ENCODE data around the gene IKZF2. TPM values are rescaled to one million over a fixed set of nuclear protein-coding genes. Genes with fewer than 3 reads are reported as not detected.

Gene IKZF2
- total RNA-seq, 4 donors from 2014 or later = 12.1 to 24.7 (median 19.0) TPM

DNA sequence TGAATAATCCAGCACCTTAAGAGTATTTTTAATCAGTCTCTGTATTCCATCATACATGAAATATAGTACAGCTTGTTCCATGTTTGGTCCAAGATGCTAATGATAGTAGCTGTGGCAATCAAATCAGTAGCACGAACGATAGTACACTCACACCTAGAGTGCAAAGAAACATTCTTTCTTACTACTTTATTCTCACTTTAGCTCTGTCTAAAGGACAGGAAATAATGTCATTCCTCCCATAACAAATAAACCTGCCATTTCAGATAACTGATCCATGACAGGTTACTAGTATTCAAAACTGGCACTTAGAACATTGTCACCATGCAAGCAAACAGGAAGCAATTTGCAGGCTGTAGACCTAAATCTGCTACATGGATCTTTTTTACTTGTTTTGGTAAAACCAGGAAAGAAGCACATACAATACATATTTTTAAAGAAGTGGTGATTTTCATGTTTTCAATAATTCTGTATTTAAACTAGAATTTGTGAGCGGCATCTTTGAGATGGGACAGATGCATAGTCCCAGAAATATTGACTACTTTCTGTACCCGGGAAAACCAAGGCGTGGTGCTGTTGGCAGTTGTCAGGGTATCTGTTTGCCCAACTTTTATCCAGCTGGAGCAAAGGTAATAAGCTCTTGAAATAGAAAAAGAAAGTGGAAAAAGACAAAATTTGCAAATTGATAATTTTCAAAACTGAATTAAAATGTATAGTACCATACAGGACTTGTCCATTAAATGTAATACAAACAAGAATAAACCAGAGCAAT lies 49.5 kb downstream of the IKZF2 start:
- Histone ChIP-seq H3K9me3 (no peaks in the 10 kb centered on the region), H3K27me3 (no peaks in the 10 kb centered on the region), H3K36me3 (no peaks in the 10 kb centered on the region), H3K4me1 (peaks cover 0 to 12% (median 0%) of the 10 kb centered on the region in 4 donors), H3K4me3 (no peak overlapping the region), H3K27ac (no peak overlapping the region)
- 88 to 90% methylated on average over 5 of the region's 5 CpGs for WGBS, 2 donors
- no peak for TF ChIP-seq POLR2A (IDR thresholded peaks at IDR 0.05)
- TF ChIP-seq, protein P1, sequence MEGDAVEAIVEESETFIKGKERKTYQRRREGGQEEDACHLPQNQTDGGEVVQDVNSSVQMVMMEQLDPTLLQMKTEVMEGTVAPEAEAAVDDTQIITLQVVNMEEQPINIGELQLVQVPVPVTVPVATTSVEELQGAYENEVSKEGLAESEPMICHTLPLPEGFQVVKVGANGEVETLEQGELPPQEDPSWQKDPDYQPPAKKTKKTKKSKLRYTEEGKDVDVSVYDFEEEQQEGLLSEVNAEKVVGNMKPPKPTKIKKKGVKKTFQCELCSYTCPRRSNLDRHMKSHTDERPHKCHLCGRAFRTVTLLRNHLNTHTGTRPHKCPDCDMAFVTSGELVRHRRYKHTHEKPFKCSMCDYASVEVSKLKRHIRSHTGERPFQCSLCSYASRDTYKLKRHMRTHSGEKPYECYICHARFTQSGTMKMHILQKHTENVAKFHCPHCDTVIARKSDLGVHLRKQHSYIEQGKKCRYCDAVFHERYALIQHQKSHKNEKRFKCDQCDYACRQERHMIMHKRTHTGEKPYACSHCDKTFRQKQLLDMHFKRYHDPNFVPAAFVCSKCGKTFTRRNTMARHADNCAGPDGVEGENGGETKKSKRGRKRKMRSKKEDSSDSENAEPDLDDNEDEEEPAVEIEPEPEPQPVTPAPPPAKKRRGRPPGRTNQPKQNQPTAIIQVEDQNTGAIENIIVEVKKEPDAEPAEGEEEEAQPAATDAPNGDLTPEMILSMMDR (IDR thresholded peaks at IDR 0.05) = no peak
- TF ChIP-seq EP300 (IDR thresholded peaks at IDR 0.05) = no peak
- DNase-seq (ENCODE audit: low spot score in 2 of 2) = no peak

DNA sequence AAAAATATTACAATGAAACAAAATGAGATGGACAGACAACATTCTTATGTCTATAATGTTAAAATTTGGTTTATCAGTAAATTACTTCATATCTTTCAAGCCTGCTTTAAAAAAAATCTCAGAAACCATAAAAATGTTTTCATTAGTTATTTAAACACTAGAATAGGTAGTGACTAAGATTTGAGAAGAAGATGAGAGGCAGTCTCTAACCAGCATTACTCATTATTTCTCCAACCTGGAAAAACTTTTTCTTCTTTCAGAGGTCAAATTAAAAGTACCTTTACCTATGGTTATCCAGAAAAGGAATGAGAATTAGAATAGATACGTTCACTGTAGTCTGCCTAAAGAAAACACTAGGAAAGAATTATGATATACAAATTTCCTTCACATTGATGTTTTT lies 50.3 kb downstream of the IKZF2 start:
- Histone ChIP-seq H3K27ac (no peak overlapping the region), H3K27me3 (no peaks in the 10 kb centered on the region), H3K36me3 (no peaks in the 10 kb centered on the region), H3K9me3 (no peaks in the 10 kb centered on the region), H3K4me3 (no peak overlapping the region), H3K4me1 (peaks cover 0 to 12% (median 0%) of the 10 kb centered on the region in 4 donors)
- TF ChIP-seq POLR2A (IDR thresholded peaks at IDR 0.05) = no peak
- TF ChIP-seq, protein P1 (IDR thresholded peaks at IDR 0.05) = no peak
- TF ChIP-seq EP300 (IDR thresholded peaks at IDR 0.05) = no peak
- 90 to 92% methylated on average over 1 of the region's 1 CpG for WGBS, 2 donors
- no peak for DNase-seq (ENCODE audit: low spot score in 2 of 2)

DNA sequence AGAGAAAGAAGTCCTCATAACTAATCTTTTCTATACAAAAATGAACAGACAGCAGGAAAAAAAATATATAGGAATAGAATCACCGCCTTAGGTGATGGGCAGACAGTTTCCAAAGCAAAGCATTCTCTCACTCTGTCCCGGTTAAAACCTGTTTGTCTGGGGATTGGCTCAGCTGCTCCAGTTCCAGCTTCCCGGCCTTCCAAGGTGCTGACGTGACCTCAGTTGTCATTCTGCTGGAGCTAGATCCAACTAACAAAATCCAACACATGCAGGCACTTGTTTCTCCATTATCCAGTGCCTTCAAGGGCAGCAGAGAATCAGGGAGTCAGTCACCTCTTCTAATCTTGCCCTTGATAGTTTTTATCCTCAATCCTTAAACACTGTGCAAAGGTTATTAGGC lies 52.8 kb downstream of the IKZF2 start:
- Histone ChIP-seq H3K4me1 (peaks cover 0 to 4% (median 0%) of the 10 kb centered on the region in 4 donors), H3K36me3 (no peaks in the 10 kb centered on the region), H3K4me3 (no peak overlapping the region), H3K27me3 (no peaks in the 10 kb centered on the region), H3K9me3 (no peaks in the 10 kb centered on the region), H3K27ac (no peak overlapping the region)
- no peak for DNase-seq (ENCODE audit: low spot score in 2 of 2)
- WGBS, 2 donors = 76 to 78% methylated on average over 4 of the region's 4 CpGs
- no peak for TF ChIP-seq POLR2A (IDR thresholded peaks at IDR 0.05)
- no peak for TF ChIP-seq EP300 (IDR thresholded peaks at IDR 0.05)
- TF ChIP-seq, protein P1 (IDR thresholded peaks at IDR 0.05) = no peak

DNA sequence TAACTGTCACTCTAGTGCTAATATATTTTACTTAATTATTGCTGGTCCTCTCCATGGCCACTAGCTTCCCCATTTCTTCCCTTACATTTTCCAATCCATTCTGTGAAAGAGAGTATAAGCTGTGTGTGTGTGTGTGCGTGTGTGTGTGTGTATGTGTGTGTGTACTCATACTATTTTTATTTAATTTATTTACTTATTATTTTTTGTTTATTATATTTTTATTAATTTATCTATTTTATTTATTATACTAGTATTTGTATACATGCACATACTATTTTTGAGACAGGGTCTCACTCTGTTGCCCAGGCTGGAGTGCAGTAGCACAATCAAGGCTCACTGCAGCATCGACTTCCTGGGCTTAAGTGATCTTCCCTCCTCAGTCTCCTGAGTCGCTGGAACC lies 59.6 kb downstream of the IKZF2 start:
- WGBS, 2 donors = 93 to 97% methylated on average over 3 of the region's 3 CpGs
- Histone ChIP-seq H3K36me3 (no peaks in the 10 kb centered on the region), H3K27ac (no peak overlapping the region), H3K27me3 (no peaks in the 10 kb centered on the region), H3K9me3 (no peaks in the 10 kb centered on the region), H3K4me1 (peaks cover 0 to 5% (median 0%) of the 10 kb centered on the region in 4 donors), H3K4me3 (no peak overlapping the region)
- TF ChIP-seq, protein P1 (IDR thresholded peaks at IDR 0.05) = no peak
- no peak for TF ChIP-seq EP300 (IDR thresholded peaks at IDR 0.05)
- TF ChIP-seq POLR2A (IDR thresholded peaks at IDR 0.05) = no peak
- no peak for DNase-seq (ENCODE audit: low spot score in 2 of 2)

DNA sequence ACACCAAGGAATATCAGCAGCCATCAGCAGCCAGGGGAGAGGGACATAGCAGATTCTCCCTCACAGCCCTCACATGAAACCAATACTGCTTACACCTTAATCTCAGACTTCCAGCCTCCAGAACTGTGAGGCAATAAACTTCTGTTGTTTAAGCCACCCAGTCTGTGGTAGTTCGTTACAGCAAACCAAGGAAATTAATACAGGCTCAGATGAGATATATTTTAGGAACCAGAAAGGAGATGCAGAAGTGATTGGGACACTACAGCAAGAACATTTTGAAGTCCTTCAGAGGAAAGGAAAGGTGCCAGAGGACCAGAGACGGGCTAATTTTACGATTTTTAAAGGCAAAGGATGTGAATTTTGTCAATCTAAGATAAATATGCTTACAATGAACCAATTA lies 60.6 kb downstream of the IKZF2 start:
- 90 to 94% methylated on average over 3 of the region's 3 CpGs for WGBS, 2 donors
- Histone ChIP-seq H3K36me3 (no peaks in the 10 kb centered on the region), H3K4me1 (peaks cover 0 to 15% (median 0%) of the 10 kb centered on the region in 4 donors), H3K4me3 (no peak overlapping the region), H3K27ac (no peak overlapping the region), H3K27me3 (no peaks in the 10 kb centered on the region), H3K9me3 (no peaks in the 10 kb centered on the region)
- TF ChIP-seq POLR2A (IDR thresholded peaks at IDR 0.05) (no peak), EP300 (IDR thresholded peaks at IDR 0.05) (no peak)
- TF ChIP-seq, protein P1 (IDR thresholded peaks at IDR 0.05) = no peak
- no peak for DNase-seq (ENCODE audit: low spot score in 2 of 2)
